Breast epithelium (tissue), 4 donors: ENCODE results near the gene TOPBP1. TPM values are rescaled to one million over a fixed set of nuclear protein-coding genes. Genes with fewer than 3 reads are reported as not detected.

Source experiments
- DNase-seq, 2 donors: peaks; one replicate each; pipeline ENCODE4 v3.0.0-alpha.2; 2019; ENCODE audit warnings: low spot score in 2 of 2
- H3K27ac ChIP-seq, 2 donors: fragments of 200-600 bp; sonication (generic) in 1 of 2; one replicate each; pipeline ENCODE4 v1.5.1; 2016 to 2019; ENCODE audit warnings: mild to moderate bottlenecking in 1 of 2
- H3K27me3 ChIP-seq, 2 donors: fragments of 200-600 bp; sonication (generic) in 1 of 2; one replicate each; pipeline versions ENCODE4 v1.5.1 to v1.6.0; 2017 to 2019; ENCODE audit warnings: control low read depth in 1 of 2, mild to moderate bottlenecking in 1 of 2
- H3K36me3 ChIP-seq: fragments of 200-600 bp; one replicate; pipeline ENCODE4 v1.5.1; 2019
- H3K4me1 ChIP-seq, 2 donors: fragments of 200-600 bp; sonication (generic); one replicate each; pipeline ENCODE4 v1.5.1; 2016 to 2019; ENCODE audit warnings: control low read depth in 1 of 2
- H3K4me3 ChIP-seq, 3 donors: fragments of 200-600 bp; sonication (generic); 1 replicate in 2 of 3; 2 replicates in 1 of 3; pipeline ENCODE4 v1.5.1; 2016 to 2019; ENCODE audit warnings: mild to moderate bottlenecking in 3 of 3, moderate library complexity in 2 of 3
- H3K9me3 ChIP-seq, 2 donors: fragments of 200-600 bp; sonication (generic) in 1 of 2; one replicate each; pipeline ENCODE4 v1.5.1; 2016 to 2019; ENCODE audit warnings: control low read depth in 1 of 2
- POLR2A ChIP-seq: fragments of 450-650 bp; IDR thresholded peaks from one replicate; pipeline ENCODE4 v1.6.1; 2016; ENCODE audit warnings: antibody characterized with exemption, mild to moderate bottlenecking, moderate library complexity
- POLR2AphosphoS5 ChIP-seq, 3 donors: sonication (generic); formaldehyde crosslinking; IDR thresholded peaks; one replicate each; pipeline ENCODE4 v1.6.1; 2017; ENCODE audit warnings: antibody characterized with exemption in 3 of 3
- intact Hi-C: fragments of 100-400 bp; cut with DNase I; formaldehyde crosslinking; loops from one replicate; pipeline ENCODE4 v1.15.1; 2023; ENCODE audit warnings: low total_unique reads
- total RNA-seq, 3 donors: library from RNA; depleted of rRNA; stranded (reverse); fragments of >200 nt; gene quantifications; one replicate each; pipeline ENCODE4 v1.1.0, GENCODE V29; 2016
- TF ChIP-seq, protein P1 (sequence below), 3 donors: fragments of 450-650 bp; IDR thresholded peaks; one replicate each; pipeline ENCODE4 v1.5.1; 2016 to 2017; ENCODE audit warnings: antibody characterized with exemption in 3 of 3, mild to moderate bottlenecking in 3 of 3, moderate library complexity in 3 of 3

The TOPBP1 gene
- total RNA-seq, 3 donors from 2014 or later: 33.4 to 58.1 (median 38.7) TPM

DNA sequence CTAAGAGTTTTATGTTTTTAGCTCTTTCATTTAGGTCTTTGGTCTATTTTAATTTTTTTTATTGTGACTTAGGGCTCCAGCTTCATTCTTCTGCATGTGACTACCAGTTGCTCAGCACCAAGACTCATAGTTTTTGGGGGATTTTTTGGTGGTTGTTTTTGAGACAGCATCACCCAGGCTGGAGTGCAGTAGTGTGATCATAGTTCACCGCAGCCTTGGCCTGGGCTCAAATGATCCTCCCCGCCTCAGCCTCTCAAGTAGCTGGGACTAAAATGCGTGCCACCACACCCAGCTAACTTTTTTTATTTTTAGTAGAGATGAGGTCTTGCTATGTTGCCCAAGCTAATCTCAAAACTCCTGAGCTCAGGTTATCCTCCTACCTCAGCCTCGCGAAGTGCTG lies 68.9 kb downstream of the TOPBP1 start:
- TF ChIP-seq, protein P1, sequence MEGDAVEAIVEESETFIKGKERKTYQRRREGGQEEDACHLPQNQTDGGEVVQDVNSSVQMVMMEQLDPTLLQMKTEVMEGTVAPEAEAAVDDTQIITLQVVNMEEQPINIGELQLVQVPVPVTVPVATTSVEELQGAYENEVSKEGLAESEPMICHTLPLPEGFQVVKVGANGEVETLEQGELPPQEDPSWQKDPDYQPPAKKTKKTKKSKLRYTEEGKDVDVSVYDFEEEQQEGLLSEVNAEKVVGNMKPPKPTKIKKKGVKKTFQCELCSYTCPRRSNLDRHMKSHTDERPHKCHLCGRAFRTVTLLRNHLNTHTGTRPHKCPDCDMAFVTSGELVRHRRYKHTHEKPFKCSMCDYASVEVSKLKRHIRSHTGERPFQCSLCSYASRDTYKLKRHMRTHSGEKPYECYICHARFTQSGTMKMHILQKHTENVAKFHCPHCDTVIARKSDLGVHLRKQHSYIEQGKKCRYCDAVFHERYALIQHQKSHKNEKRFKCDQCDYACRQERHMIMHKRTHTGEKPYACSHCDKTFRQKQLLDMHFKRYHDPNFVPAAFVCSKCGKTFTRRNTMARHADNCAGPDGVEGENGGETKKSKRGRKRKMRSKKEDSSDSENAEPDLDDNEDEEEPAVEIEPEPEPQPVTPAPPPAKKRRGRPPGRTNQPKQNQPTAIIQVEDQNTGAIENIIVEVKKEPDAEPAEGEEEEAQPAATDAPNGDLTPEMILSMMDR (IDR thresholded peaks at IDR 0.05): no peak
- no peak for TF ChIP-seq POLR2A
- no peak for TF ChIP-seq POLR2AphosphoS5 (IDR thresholded peaks at IDR 0.05)
- Histone ChIP-seq H3K4me3 (no peak overlapping the region), H3K27ac (no peak overlapping the region), H3K27me3 (no peaks in the 10 kb centered on the region), H3K4me1 (no peaks in the 10 kb centered on the region), H3K9me3 (no peaks in the 10 kb centered on the region), H3K36me3 (no peaks in the 10 kb centered on the region)
- no peak for DNase-seq
- intact Hi-C loops: no loop called here

GRCh38 chr3:133591271-133591742 lies 70.4 kb downstream of the TOPBP1 start:
- TF ChIP-seq, protein P1 (IDR thresholded peaks at IDR 0.05): no peak
- TF ChIP-seq POLR2A: no peak
- TF ChIP-seq POLR2AphosphoS5 (IDR thresholded peaks at IDR 0.05): no peak
- intact Hi-C loops: no loop called here
- Histone ChIP-seq H3K4me1 (no peaks in the 10 kb centered on the region), H3K36me3 (no peaks in the 10 kb centered on the region), H3K4me3 (no peak overlapping the region), H3K27me3 (no peaks in the 10 kb centered on the region), H3K9me3 (no peaks in the 10 kb centered on the region), H3K27ac (no peak overlapping the region)
- DNase-seq: no peak

DNA sequence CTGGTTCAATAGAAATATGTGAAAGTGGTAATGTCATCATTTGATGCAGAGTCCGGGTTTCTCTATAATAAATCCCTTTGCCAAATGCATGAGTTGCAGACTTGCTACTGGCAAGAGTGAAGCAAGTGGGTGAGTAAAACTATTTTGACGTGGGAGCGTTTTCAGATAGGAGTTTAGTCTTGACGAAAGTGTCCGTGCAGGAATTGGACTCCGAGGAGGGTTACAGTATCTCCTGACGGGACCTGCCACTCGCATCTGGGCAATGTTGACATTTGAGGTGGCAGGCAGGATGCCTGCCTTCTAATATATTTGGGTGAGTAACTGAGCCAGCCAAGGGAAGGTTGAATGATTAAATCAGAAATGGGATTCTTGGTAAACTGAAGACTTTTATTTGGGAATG lies 72.2 kb downstream of the TOPBP1 start:
- H3K9me3 ChIP-seq: no peaks in the 10 kb centered on the region
- TF ChIP-seq, protein P1 (IDR thresholded peaks at IDR 0.05): no peak
- no peak for TF ChIP-seq POLR2AphosphoS5 (IDR thresholded peaks at IDR 0.05)
- TF ChIP-seq POLR2A: no peak
- intact Hi-C loops: no loop called here

DNA sequence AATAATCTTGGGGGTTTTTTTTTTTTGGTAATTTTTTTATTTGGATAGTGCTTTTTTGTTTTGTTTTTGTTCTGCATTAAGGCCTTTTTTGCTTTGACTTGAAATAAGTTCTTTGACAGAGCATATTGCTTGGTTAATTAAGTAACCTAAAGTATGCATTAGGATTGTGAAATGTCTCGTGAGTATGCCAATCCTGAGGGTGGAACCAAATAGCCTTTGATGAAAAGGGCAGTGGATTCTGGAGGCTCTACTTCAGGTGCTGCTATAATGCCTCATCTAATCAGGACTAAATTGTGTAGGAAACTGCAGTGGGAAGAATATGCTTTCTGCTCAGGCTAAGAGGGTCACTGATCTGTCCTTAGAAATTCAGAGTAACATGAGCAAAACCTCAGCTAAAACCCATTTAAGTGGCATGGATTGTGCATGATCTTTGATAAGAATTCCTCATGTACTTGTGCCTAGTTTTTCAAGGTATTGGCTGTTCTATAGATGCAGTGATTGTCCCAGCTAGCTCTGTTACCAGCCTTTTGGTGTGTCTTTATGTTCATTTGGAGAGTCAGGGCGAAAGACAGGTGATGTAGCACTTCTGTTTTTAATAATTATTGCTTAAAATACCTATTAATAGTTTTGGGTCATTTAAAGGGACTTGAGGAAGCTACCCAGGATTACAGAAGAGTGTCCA lies 72.8 kb downstream of the TOPBP1 start:
- intact Hi-C loops: no loop called here
- DNase-seq: no peak
- H3K4me3 ChIP-seq: no peak overlapping the region
- H3K9me3 ChIP-seq: no peaks in the 10 kb centered on the region
- no peaks in the 10 kb centered on the region for H3K4me1 ChIP-seq
- TF ChIP-seq, protein P1 (IDR thresholded peaks at IDR 0.05): no peak
- TF ChIP-seq POLR2AphosphoS5 (IDR thresholded peaks at IDR 0.05) (no peak), POLR2A (no peak)
- no peaks in the 10 kb centered on the region for H3K27me3 ChIP-seq
- no peak overlapping the region for H3K27ac ChIP-seq
- no peaks in the 10 kb centered on the region for H3K36me3 ChIP-seq

More for the DNA sequence above, 72.2 kb downstream of the TOPBP1 start:
- DNase-seq: no peak
- Histone ChIP-seq H3K36me3 (no peaks in the 10 kb centered on the region), H3K27ac (no peak overlapping the region), H3K4me3 (no peak overlapping the region), H3K27me3 (no peaks in the 10 kb centered on the region), H3K4me1 (no peaks in the 10 kb centered on the region)

DNA sequence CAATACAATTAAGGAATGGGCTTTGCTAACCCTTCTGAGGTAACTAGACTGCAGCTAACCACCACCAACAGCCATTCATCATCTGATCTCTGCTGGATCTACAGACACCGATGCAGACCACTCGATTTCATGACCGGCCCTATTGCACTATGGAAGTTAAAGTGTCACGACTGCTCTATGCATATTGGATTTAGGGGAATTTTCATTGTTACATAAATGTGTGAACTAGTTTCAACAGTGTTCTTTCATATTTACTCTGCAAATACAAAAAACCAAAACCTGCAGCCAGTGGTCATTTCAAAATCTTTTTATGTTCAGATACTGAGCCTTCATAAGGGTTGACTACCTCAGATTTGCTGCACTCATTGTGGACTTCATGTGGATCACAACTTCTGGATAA lies 73.7 kb downstream of the TOPBP1 start:
- Histone ChIP-seq H3K4me1 (no peaks in the 10 kb centered on the region), H3K27me3 (no peaks in the 10 kb centered on the region), H3K36me3 (no peaks in the 10 kb centered on the region), H3K27ac (no peak overlapping the region), H3K4me3 (no peak overlapping the region), H3K9me3 (no peaks in the 10 kb centered on the region)
- intact Hi-C loops: no loop called here
- no peak for DNase-seq
- no peak for TF ChIP-seq POLR2AphosphoS5 (IDR thresholded peaks at IDR 0.05)
- no peak for TF ChIP-seq POLR2A
- TF ChIP-seq, protein P1 (IDR thresholded peaks at IDR 0.05): no peak
